ENCODE results near the gene GSAP. TPM values are rescaled to one million over a fixed set of nuclear protein-coding genes. Genes with fewer than 3 reads are reported as not detected.

The GSAP gene
- total RNA-seq, 3 donors from 2014 or later = 1.6 to 2.6 (median 1.8) TPM

DNA sequence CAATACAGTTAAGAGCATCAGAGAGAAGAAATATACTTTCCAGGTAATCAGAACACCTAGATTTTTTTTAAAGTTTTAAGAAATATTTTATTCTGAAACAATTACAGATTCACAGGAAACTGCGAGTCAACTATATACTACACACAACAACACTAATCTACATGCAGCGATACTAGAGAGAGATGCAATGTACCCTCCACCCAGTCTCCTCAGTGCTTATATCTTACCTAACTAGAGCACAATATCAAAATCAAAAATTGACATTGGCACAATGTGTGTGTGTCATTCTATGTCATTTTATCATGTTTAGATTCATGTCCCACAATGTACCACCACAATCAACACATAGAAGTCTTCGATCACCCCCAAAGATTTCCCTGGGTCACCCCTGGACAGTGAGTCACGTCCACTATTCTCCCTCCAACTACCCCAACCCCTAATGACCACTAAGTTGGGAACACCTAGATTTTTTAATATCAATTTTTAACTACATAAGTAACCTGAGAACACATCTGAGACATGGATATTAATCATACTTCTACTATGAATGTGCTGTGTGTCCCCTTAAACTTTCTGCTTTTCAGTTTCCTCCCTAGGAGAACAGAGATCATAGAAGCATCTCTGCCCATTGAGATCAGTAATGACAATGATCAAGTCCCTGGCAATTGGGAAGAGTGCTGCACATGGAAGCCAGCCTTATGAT lies 86.5 kb downstream of the GSAP start:
- Mint-ChIP-seq H3K4me3 (peak overlapping the region; percentile 40), H3K36me3 (ENCODE audit: insufficient read depth) (peaks cover 2% of the 10 kb centered on the region), H3K27me3 (ENCODE audit: low read depth) (no peaks in the 10 kb centered on the region), H3K9me3 (no peaks in the 10 kb centered on the region), H3K4me1 (ENCODE audit: low read depth) (peaks cover 53% of the 10 kb centered on the region)
- ATAC-seq = peak; percentile 51 to 61
- DNase-seq = no peak

DNA sequence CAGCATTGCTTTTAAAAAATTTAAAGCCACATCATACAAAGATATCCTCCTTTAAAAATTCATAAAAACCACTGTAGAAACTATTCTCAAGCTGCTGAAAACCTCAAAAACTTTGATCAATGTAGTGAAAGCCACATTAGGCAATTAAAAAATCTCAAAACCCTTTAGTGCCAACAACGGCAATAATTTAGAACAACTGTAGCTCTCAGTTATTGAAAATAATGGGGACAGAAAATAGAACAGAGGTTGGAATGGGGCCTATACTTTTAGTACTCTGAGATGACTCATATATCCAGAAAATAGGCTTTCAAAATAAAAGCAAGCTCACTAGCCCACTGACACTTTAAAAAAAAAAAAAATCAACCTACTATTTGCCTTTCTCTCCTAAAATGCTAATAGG lies 87.5 kb downstream of the GSAP start:
- H3K9me3 Mint-ChIP-seq = no peaks in the 10 kb centered on the region
- H3K27me3 Mint-ChIP-seq (ENCODE audit: low read depth) = no peaks in the 10 kb centered on the region
- H3K4me3 Mint-ChIP-seq = no peak overlapping the region
- H3K4me1 Mint-ChIP-seq (ENCODE audit: low read depth) = peaks cover 53% of the 10 kb centered on the region
- peaks cover 3% of the 10 kb centered on the region for H3K36me3 Mint-ChIP-seq (ENCODE audit: insufficient read depth)
- no peak for DNase-seq
- peak in 1 of 2 donors; percentile 8 for ATAC-seq

DNA sequence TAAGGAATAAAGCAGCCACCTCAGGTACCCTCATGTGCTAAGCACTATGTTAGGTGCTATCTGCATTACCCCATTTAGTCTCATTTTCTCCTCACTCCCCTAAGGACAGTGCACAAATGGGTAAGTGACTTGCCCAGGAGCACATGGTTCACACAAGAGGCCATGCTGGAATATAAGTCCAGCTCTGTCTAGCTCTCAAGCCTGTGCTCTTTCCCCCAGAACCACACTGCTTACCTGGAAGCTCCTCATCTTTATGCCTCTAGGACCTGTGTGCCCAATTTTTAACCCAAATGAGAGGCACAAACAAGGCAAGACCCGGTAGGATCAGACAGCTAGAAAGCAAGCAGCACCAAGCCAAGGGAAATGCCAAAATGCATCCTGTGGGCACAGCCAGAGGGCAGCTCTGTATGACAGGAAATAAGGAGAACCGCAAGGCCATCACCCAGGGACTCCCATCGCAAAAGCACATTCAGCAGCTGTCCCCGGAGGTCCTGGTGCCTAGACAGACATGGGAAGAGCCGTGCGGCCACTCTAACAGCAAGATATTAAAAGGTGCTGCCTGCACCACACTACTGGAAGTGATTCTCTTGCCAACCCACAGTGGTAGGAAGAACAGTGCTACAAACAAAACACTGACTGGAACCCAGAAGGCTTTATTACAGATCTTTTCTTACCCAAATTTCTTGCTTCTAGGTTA lies 88.1 kb downstream of the GSAP start:
- DNase-seq (no peak), ATAC-seq (peak; percentile 32 to 33)
- peaks cover 3% of the 10 kb centered on the region for H3K36me3 Mint-ChIP-seq (ENCODE audit: insufficient read depth)
- H3K9me3 Mint-ChIP-seq = no peaks in the 10 kb centered on the region
- H3K4me3 Mint-ChIP-seq = peak overlapping the region; percentile 27
- no peaks in the 10 kb centered on the region for H3K27me3 Mint-ChIP-seq (ENCODE audit: low read depth)
- peaks cover 53% of the 10 kb centered on the region for H3K4me1 Mint-ChIP-seq (ENCODE audit: low read depth)

DNA sequence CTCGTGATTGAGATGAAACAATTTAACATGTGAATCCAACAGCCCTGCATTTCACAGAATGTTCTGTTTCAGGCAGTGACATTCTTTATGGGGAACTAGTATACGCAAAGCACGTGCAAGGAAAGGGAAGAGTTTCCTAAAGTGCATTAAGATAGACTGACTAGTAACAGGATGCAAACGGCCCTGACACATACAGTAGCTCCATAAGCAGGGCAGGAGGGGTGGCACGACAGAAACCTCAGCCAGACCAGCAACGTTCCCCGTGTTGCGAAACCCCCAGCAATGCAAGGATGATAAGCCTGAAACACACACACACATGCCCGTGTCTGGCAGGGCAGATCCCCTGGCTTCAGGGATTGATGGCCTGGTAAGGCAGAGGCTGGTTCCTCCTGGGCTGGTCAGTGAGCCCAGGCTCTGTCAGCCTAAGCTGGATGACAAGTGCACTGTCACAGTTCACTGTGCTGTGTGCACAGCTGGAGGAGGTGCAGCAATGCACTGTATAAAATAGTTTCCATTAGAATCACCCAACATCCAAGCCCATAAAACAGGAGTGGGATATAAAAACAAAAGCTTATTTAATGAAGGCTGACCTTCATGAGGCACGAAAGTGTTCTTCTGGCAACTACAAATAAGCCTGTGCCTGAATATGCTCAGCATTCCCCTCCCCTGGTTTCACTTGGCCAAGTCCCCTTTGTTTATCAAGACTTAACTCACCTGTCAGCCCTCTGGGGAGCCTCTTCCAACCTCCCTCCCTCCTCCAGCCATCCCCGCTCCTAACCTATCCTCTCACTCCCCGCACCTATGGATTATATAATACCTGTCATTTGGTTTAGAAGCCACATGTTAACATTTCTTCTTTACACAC lies 88.8 kb downstream of the GSAP start:
- peak overlapping the region; percentile 27 for H3K4me3 Mint-ChIP-seq
- no peak for DNase-seq
- H3K27me3 Mint-ChIP-seq (ENCODE audit: low read depth) = no peaks in the 10 kb centered on the region
- peaks cover 3% of the 10 kb centered on the region for H3K36me3 Mint-ChIP-seq (ENCODE audit: insufficient read depth)
- H3K9me3 Mint-ChIP-seq = no peaks in the 10 kb centered on the region
- ATAC-seq = no peak
- peaks cover 53% of the 10 kb centered on the region for H3K4me1 Mint-ChIP-seq (ENCODE audit: low read depth)

DNA sequence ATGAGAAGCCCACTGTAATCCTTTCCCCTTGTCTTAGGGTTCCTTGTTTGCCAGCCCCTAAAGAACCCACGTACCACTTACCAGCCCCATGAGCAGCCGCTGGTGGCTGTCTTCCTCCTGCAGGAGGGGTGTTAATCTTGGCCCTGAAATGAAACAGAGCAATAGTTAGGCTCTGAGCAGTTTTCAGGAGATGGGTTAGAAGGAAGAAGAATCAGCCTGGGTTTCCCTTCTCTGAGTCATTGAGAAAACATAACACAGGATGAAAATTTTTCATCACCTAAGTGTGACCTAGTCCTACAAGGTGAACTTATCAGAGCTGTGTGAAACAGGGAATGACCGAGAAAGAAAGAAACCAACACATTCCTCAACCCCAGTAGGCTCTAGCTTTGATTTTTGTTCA lies 90.0 kb downstream of the GSAP start:
- Mint-ChIP-seq H3K27me3 (ENCODE audit: low read depth) (no peaks in the 10 kb centered on the region), H3K36me3 (ENCODE audit: insufficient read depth) (peaks cover 3% of the 10 kb centered on the region), H3K4me3 (no peak overlapping the region), H3K4me1 (ENCODE audit: low read depth) (peaks cover 43% of the 10 kb centered on the region), H3K9me3 (no peaks in the 10 kb centered on the region)
- no peak for DNase-seq
- ATAC-seq = no peak

DNA sequence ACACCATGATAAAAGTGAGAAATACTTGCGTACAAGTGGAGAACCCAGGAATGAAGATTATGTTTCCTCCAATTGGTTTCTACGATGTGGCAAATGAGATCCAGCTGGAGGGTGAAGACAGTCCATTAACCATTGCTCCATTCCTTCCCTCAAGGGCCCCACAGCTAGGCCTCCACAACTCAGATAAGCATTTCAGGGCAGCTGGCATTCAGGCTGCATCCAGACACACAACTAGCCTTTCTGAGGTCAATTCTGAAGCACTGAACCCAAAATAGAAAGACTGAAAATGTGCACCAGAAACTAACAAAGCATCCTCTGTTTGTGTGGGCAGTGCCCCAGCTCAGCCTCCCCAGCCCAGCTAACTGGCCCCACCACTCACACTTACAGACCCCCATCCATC lies 94.8 kb downstream of the GSAP start:
- ATAC-seq (no peak), DNase-seq (no peak)
- no peaks in the 10 kb centered on the region for H3K27me3 Mint-ChIP-seq (ENCODE audit: low read depth)

DNA sequence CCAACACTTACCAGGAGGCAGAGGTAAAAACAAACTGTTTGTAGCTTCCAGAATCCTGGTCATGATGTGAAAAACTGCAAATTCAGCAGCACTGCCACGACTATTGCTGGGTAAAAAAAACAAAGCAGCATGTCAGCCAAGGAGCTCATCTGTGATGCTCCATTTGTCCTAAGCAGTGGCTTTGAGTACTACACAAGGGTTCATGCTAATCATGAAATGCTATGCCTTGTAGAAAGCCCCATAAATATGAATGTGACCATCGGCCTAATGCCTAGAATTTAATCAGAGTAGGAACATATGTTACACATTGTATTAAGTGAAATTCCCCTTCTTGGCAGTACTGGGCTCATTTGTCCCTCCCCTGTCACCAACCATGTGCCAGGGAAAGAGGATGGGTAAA lies 95.4 kb downstream of the GSAP start:
- no peak overlapping the region for H3K4me3 Mint-ChIP-seq

More for the DNA sequence above, 94.8 kb downstream of the GSAP start:
- H3K4me1 Mint-ChIP-seq (ENCODE audit: low read depth) = peaks cover 3% of the 10 kb centered on the region
- H3K36me3 Mint-ChIP-seq (ENCODE audit: insufficient read depth) = peaks cover 39% of the 10 kb centered on the region
- H3K9me3 Mint-ChIP-seq = peaks cover 4% of the 10 kb centered on the region
- no peak overlapping the region for H3K4me3 Mint-ChIP-seq

DNA sequence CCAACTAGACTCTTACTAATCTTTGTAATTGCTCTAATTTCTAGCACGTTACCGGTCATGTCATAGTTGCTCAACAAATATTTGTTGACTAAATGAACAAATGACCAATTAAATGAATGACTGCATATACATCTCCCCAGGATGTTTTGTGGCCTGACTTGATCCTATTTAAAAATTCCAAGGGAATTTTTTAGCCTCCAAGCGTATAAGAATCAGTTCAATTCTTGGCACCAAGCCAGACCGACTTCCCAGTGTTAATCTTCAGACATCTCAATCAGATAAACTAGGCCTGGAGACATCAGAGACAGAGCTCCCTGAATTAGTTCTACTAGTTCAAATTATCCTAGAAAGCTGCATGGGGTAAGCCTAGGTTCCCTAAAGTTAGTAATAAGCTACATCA lies 96.0 kb downstream of the GSAP start:
- peaks cover 47% of the 10 kb centered on the region for H3K36me3 Mint-ChIP-seq (ENCODE audit: insufficient read depth)
- H3K4me1 Mint-ChIP-seq (ENCODE audit: low read depth) = no peaks in the 10 kb centered on the region
- no peaks in the 10 kb centered on the region for H3K27me3 Mint-ChIP-seq (ENCODE audit: low read depth)
- DNase-seq (no peak), ATAC-seq (no peak)
- no peak overlapping the region for H3K4me3 Mint-ChIP-seq
- peaks cover 4% of the 10 kb centered on the region for H3K9me3 Mint-ChIP-seq

More for the DNA sequence above, 95.4 kb downstream of the GSAP start:
- Mint-ChIP-seq H3K4me1 (ENCODE audit: low read depth) (no peaks in the 10 kb centered on the region), H3K27me3 (ENCODE audit: low read depth) (no peaks in the 10 kb centered on the region), H3K9me3 (peaks cover 4% of the 10 kb centered on the region), H3K36me3 (ENCODE audit: insufficient read depth) (peaks cover 42% of the 10 kb centered on the region)
- no peak for DNase-seq
- ATAC-seq = no peak

DNA sequence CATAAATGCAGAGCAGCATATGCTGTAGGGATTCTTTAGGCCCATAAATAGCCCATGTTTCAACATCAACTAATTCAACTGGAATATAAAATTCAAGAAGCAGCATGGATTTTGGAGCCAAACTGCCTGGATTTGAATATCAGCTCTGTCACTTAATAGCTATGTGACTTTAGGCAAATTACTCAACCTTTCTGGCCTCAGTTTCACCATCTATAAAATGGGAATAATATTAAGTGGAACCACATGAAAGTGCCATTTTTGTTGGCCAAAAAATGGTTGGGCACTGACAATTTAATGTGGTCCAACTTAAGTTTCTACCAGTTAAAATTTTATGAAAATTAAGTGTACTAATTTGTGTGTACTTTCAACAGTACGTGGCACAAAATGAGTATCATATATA lies 98.1 kb downstream of the GSAP start:
- Mint-ChIP-seq H3K4me1 (ENCODE audit: low read depth) (no peaks in the 10 kb centered on the region), H3K4me3 (no peak overlapping the region), H3K9me3 (peaks cover 4% of the 10 kb centered on the region), H3K36me3 (ENCODE audit: insufficient read depth) (peaks cover 56% of the 10 kb centered on the region), H3K27me3 (ENCODE audit: low read depth) (no peaks in the 10 kb centered on the region)
- DNase-seq (no peak), ATAC-seq (no peak)

DNA sequence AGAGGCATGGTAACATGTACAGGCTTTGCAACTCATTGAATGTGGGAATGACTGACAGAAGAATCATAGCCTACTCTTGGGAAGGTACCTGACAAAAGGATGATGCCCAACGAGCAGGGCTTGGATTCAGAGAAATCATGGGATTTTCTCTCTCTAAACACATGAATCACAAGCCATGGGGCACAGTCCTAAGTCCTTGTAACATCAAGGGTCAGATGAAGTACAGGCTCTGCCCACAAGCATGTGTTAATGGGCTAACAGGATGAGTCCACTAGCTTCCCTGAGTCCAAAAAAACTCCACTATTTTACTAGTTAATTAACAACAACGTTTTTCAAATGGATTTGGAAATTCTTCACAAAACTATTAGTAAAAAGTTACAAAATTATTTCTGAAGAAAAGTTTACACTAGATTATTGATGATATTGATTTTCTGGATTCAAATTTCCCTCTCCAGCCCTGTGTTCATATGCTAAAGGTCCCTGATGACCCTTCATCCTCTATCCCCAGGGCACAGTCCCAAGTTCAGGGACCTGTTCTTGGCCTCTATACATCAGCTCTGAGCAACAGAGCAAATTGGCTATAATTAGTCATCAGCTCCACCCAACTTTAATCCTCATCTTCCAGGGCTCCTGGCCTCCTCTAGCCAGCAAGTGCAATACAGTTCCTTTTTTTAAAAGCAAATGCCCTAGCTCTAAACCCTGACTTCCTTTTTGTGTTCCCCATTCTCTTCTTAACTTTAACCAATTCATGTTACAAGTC lies 99.8 kb downstream of the GSAP start:
- ATAC-seq = no peak
- H3K36me3 Mint-ChIP-seq (ENCODE audit: insufficient read depth) = peaks cover 66% of the 10 kb centered on the region

DNA sequence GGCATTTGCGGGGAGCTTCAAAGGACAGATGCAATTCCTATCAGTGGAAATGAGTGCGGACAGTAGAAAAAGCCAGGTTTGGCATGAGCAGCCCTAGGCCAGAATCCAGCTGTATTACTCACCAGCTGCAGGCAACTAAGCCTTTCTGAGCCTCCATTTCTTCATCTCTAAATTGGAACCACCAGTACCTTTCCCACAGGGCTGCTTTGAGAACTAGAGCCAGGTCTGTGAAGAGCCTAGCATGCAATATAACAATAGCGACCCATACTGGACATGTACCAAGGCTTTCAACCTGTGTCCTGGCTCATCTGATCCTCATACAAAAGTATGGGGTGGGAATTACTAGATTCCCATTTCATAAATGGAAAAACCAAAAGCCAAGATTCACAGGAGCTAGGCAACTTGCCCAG lies 101.0 kb downstream of the GSAP start:
- Mint-ChIP-seq H3K27me3 (ENCODE audit: low read depth) (no peaks in the 10 kb centered on the region), H3K4me3 (no peak overlapping the region), H3K36me3 (ENCODE audit: insufficient read depth) (peaks cover 72% of the 10 kb centered on the region), H3K4me1 (ENCODE audit: low read depth) (peaks cover 1% of the 10 kb centered on the region), H3K9me3 (peaks cover 4% of the 10 kb centered on the region)
- DNase-seq (no peak), ATAC-seq (no peak)

More for the DNA sequence above, 99.8 kb downstream of the GSAP start:
- Mint-ChIP-seq H3K27me3 (ENCODE audit: low read depth) (no peaks in the 10 kb centered on the region), H3K4me1 (ENCODE audit: low read depth) (no peaks in the 10 kb centered on the region), H3K9me3 (peaks cover 4% of the 10 kb centered on the region), H3K4me3 (no peak overlapping the region)
- no peak for DNase-seq

DNA sequence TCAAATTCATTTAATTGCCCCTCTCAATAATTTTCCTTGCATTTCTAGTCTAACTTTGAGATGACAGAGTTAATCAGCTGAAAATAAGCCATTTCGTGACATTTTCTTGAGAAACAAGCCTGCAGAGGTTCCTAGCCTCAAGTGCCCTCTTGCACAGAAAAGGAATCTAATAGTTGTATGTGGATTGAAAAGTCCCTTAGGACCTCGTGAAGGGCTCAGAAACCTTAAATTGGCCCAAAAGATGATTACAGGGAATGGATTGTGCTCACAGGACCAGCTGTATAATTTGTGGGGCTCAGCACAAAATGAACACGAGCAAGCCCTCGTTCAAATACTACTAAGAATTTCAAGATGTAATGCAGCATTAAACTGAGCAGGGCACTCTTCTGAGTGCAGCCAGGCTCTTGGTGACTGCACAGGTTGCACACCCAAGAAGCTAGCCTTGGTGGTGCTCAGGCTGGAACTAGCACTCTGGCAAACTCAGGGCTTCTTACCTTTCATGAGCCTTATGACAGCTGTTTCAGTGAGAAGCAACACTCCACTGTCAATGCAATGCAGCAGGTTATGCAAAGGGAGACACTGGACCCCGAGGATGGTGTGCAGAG lies 102.2 kb downstream of the GSAP start:
- ATAC-seq = no peak
- H3K27me3 Mint-ChIP-seq (ENCODE audit: low read depth) = no peaks in the 10 kb centered on the region
- DNase-seq = no peak
- peaks cover 1% of the 10 kb centered on the region for H3K4me1 Mint-ChIP-seq (ENCODE audit: low read depth)
- peaks cover 64% of the 10 kb centered on the region for H3K36me3 Mint-ChIP-seq (ENCODE audit: insufficient read depth)
- H3K4me3 Mint-ChIP-seq = no peak overlapping the region
- no peaks in the 10 kb centered on the region for H3K9me3 Mint-ChIP-seq

DNA sequence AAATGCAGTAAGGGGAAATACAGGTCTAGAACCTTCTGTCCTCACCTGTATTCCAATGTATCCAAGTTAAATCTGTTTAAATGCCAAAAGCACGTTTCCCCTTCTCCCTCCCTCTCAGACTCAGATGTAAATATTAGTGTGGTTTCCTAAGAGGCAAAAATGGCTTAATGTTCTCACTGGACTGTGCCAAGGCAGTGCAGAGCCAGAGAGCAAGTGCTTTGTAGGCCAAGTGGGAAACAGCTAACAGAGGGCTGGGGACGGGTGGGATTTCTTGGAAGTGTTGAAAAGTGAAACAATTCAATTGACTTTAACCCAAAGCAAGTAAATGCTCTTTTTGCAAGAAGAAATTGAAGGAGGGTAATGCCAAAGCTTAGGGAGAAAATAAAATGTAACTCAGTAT lies 103.1 kb downstream of the GSAP start:
- Mint-ChIP-seq H3K36me3 (ENCODE audit: insufficient read depth) (peaks cover 62% of the 10 kb centered on the region), H3K27me3 (ENCODE audit: low read depth) (no peaks in the 10 kb centered on the region), H3K9me3 (no peaks in the 10 kb centered on the region), H3K4me1 (ENCODE audit: low read depth) (peaks cover 1% of the 10 kb centered on the region), H3K4me3 (no peak overlapping the region)
- DNase-seq (no peak), ATAC-seq (no peak)

Data from activated T-cell treated with anti-CD3 and anti-CD28 coated beads, Interleukin-2, amount 50 U/mL, for 4 hours (primary cell).